Panc1 (cell line): ENCODE measurements around the gene PARP16.

Source experiments
- CTCF ChIP-seq: fragments of 450-650 bp; IDR thresholded peaks from 2 replicates; pipeline ENCODE4 v1.5.1; 2017; ENCODE audit warnings: mild to moderate bottlenecking
- POLR2AphosphoS5 ChIP-seq: IDR thresholded peaks from 2 replicates; pipeline ENCODE4 v1.6.1; 2012; ENCODE audit warnings: mild to moderate bottlenecking, low read depth, low read length, moderate library complexity
- REST ChIP-seq, 2 experiments: IDR thresholded peaks; 2 replicates each; pipeline ENCODE4 v1.6.1; 2011 to 2012; ENCODE audit warnings: low read depth in 2 of 2, control low read depth in 1 of 2, low read length in 1 of 2, mild to moderate bottlenecking in 1 of 2, moderate library complexity in 1 of 2; ENCODE audit not compliant: insufficient read depth in 1 of 2
- SIN3A ChIP-seq: IDR thresholded peaks from 2 replicates; pipeline ENCODE4 v1.6.1; 2012; ENCODE audit warnings: low read depth, mild to moderate bottlenecking, low read length, moderate library complexity, borderline replicate concordance; ENCODE audit not compliant: insufficient read depth

GRCh38 chr15:65219137-65219536 is 67.5 kb downstream of the PARP16 start:
- no peak for TF ChIP-seq CTCF
- no peak for TF ChIP-seq POLR2AphosphoS5
- no peak for TF ChIP-seq REST (IDR thresholded peaks at IDR 0.05; ENCODE audit: insufficient read depth in 1 of 2, low read depth in 2 of 2, low read length in 1 of 2)
- TF ChIP-seq SIN3A, result no peak
